HTR-8/SVneo (cell line): ENCODE results near the gene THSD7B.

Source experiments
- DNase-seq: peaks from one replicate; pipeline ENCODE4 v3.0.0; 2011; ENCODE audit warnings: low spot score, mixed read lengths; ENCODE audit not compliant: insufficient read length
- FAIRE-seq: peaks from 2 replicates; lab custom pipeline; 2011; peaks lifted over from hg19 to GRCh38; lab: Jason Lieb, UNC

Gene THSD7B

DNA sequence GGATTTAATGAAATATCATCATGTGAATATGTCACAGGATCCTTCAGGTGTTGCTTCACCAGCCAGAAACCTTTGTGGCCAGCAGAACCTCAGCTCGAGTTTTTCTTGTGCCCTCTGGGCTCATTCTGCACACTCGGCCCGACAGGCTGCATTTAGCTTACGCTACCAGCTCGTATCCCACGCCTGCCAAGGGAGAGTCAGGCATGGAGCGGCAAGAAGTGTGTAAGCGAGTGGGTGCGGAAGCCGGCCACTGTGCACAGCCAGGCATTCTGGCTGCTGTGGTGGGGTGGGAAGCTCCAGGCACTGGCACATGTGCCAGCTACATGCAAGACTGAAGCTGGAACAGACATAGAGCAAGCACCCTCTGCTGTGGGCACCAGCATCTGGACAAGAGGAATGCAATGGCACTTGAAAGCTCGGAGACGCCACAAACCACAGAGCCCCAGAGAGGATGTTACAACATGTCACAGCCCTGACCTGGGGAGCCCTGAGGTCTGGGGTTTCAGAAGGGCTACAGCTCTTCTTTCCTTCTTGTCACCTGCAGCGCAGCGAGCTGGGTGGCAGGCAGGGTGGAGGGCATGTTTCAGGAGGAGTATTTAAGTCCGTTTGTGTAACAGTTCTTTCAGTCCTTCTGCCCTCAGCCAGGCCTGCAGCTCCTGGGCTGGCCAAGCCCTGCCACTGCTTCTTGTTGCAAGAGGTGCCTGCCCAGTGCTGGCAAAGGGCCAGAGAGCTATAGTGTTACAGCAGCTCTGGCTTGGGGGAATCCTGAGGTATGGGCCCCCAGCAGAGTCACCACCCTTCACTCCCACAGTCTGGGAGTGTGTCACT is 941.7 kb downstream of the THSD7B start:
- FAIRE-seq = no peak
- DNase-seq = no peak

GRCh38 chr2:137708311-137708710 is 943.0 kb downstream of the THSD7B start:
- DNase-seq (no peak), FAIRE-seq (no peak)

DNA sequence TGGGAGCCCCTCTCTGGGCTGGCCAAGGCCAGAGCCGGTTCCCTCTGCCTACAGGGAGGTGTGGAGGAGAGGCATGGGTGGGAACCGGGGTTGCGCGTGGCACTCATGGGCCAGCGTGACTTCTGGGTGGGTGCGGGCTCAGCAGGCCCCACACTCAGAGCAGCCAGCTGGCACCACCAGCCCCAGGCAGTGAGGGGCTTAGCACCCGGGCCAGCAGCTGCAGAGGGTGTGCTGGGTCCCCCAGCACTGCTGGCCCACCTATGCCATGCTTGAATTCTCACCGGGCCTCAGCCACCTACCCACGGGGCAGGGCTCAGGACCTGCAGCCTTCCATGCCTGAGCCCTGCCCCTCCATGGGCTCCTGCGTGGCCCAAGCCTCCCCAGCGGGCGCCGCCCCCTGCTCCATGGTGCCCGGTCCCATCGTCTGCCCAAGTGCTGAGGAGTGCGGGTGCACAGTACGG is 950.4 kb downstream of the THSD7B start:
- DNase-seq (no peak), FAIRE-seq (no peak)

GRCh38 chr2:137718786-137719185 is 953.4 kb downstream of the THSD7B start:
- FAIRE-seq (no peak), DNase-seq (no peak)

DNA sequence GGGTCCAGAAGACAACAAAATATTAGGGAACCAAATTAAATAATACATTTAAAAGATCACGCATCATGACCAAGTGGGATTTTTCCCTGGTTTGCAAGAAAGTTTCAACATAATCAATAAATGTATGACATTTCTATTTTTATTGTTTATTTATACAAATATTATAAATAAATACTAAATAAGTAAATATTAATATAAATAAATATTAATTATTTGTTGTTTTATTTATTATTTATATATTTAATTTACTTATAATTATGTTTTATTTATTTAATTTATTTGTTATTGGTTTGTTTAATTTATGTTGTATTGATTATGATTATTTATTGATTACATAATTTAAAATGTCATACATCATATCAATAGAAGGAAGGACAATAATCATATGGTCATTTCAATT is 956.4 kb downstream of the THSD7B start:
- no peak for FAIRE-seq
- DNase-seq = no peak

DNA sequence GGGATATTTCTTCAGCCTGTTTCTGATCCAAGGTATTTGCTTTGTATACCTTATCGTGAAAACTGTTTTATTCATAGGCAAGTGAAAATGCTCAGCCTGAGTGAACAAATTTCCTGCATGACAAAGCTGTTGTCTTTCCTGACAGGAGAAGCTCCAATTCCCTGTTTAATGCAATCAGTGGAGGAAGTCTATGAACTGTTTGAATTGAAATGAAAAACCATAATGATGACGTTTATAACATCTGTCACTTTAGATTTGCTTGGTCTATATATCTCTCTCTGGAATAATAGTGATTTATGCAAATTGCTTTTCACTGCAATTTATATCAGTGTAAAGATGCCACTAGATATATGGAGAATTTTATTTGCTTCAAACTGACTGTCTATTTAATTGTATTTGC is 959.6 kb downstream of the THSD7B start:
- no peak for DNase-seq
- FAIRE-seq = no peak
